Fibroblast of skin of abdomen (primary cell): Measurements from ENCODE around the gene CCDC170.

Experiments used
- DNase-seq: peaks from one replicate; pipeline ENCODE4 v3.0.0-alpha.2; 2013

Gene CCDC170

DNA sequence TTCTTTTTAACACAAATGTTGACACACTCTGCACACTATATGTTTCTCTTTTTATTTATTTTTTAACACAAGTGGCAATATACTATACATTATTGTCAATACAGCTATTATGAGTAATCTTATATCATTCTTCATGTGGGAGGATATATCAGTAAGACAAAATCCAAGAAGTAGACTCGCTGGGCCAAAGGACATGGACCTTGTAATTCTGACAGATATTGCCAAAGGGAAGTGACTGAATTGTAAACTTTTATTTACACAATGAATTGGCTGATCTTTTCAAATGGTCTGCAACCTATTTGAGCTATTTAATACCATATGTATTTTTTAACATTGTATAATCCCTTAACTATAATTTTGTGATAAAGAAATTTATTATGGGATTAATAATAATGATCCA is 56.0 kb downstream of the CCDC170 start:
- DNase-seq = no peak

- no peak for DNase-seq
Observed at GRCh38 chr6:151550618-151551017, 56.8 kb downstream of the CCDC170 start.

DNA sequence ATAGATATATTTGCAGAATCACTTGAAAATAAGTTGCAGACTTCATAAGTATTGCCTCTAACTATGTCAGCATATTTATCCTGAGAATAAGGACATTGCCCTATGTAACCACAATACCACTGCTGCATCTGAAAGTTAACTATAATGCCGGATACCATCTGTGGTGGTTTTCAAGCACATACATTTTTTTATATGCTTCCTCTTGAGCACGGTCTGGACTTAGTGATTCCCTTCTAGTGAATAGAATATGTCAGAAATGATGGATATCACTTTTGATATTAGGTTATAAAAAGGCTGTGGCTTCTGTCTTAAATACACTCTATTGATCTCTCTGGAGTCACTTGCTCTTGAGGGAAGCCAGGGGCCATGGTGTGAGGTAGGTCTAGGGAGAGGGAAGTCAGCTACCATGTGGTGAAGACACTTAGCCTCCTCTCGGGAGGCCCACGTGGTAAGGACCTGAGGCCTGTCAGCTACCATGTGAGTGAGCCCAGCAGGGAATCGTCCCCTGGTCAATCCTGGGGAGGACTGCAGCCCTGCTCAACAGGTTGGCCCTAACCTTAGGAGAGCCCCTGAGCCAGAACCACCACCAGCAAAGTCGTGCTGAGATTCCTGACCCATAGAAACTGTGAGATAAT is 57.5 kb downstream of the CCDC170 start:
- DNase-seq = no peak

- DNase-seq = no peak
Observed at GRCh38 chr6:151553416-151554165, 59.8 kb downstream of the CCDC170 start.

GRCh38 chr6:151561238-151561637 is 67.4 kb downstream of the CCDC170 start:
- DNase-seq = no peak

DNA sequence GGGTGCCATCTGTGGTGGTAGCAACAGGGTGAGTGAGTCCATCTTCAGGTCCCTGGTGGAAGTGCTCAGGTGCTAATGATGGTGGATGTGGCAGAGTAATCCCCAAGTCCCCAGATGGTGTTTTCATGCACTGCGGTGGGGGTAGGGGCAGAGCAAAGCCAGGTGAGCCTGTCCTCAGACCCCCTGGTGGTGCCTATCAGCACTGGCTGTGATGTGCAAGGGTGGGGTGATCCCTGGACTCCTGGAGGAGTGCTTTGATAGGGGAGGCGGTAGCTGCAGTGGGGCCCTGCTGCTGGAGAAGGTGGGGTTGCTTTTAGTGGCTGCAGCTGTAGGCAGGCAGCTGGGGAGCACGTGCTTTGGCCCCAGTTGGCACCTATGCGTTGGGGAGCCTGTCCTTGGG is 70.8 kb downstream of the CCDC170 start:
- DNase-seq = no peak

DNA sequence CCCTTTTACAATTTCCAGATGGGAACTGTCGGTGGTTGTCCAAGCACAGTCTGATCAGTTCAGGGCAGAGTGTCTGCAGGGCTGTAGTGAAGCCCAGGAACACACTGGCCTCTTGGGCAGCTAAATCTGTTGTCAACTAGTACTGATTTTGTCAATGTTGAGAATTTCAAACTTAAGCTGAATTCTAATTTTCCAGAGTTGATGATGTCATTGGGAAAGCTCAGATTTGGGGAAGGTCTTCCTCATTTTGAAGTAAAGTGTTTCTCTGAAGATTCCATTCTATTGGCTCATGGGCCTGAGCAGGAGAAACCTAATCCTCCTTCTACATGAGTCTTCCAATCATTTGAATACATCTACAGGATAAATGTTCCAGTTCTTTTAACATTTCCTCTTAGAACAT is 72.1 kb downstream of the CCDC170 start:
- no peak for DNase-seq

GRCh38 chr6:151566557-151566956 is 72.7 kb downstream of the CCDC170 start:
- no peak for DNase-seq

- DNase-seq = no peak
Observed at GRCh38 chr6:151576633-151577032, 82.8 kb downstream of the CCDC170 start.

- no peak for DNase-seq
Observed at GRCh38 chr6:151577257-151577656, 83.4 kb downstream of the CCDC170 start.

DNA sequence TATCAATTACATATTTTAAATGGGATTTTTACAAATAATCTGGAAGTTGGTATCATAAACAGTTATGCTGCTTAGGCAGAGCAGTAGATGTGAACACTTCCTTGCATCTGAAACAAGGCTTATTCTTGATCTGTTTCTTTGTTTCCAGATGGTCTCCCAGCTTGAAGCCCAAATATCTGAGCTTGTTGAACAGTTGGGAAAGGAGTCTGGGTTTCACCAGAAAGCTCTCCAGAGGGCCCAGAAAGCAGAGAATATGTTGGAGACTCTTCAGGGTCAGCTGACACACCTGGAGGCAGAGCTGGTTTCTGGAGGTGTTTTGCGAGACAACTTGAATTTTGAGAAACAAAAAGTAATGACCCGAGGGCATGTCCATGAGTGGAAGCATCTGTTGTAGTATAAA is 91.9 kb downstream of the CCDC170 start:
- DNase-seq = no peak

GRCh38 chr6:151589667-151590066 is 95.8 kb downstream of the CCDC170 start:
- no peak for DNase-seq

GRCh38 chr6:151590742-151591141 is 96.9 kb downstream of the CCDC170 start:
- no peak for DNase-seq

DNA sequence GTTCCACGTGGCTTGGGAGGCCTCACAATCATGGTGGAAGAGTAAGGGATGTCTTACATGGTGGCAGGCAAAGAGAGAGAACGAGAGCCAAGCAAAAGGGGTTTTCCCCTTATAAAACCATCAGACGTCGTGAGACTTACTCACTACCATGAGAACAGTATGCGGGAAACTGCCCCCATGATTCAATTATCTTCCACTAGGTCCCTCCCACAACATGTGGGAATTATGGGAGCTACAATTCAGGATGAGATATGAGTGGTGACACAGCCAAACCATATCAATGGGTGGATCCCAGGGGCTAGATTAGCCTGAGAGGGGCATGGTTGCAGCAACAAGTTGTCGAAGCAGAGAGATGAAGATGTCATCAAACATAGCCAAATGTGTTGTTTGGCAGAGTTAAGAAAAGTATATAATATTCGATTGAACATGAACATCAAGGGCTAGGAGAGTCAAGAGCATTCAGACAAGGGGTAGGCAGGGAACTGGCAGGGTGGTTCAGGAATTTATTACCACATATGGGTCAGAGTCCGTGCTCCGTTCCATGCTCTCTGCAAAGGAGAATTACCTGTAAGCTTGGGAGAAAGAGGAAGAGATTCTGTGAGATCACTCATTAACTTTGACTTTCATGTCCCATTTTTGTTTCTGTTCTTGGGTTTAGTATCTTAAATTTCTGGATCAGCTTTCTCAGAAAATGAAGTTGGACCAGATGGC is 98.8 kb downstream of the CCDC170 start:
- no peak for DNase-seq

GRCh38 chr6:151609146-151609902 is 115.5 kb downstream of the CCDC170 start:
- DNase-seq = no peak

GRCh38 chr6:151610326-151610725 is 116.5 kb downstream of the CCDC170 start:
- DNase-seq = no peak

DNA sequence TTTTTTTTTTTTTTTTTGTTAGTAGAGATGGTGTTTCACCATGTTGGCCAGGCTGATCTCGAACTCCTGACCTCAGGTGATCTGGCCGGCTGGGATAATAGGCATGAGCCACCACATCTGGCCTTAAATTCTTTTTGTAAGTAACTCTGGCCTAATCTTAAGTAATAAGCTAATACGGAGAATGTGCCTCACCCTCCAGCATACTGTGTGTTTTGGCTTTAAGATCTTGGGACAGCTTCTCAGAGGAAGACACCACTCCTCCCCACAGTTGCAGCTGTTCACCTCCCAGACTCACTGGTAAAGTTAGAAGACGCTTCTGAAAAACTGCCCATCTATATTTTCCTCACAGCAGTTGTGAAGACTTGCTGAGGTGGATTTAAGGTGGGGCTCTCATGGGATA is 120.8 kb downstream of the CCDC170 start:
- DNase-seq = no peak

DNA sequence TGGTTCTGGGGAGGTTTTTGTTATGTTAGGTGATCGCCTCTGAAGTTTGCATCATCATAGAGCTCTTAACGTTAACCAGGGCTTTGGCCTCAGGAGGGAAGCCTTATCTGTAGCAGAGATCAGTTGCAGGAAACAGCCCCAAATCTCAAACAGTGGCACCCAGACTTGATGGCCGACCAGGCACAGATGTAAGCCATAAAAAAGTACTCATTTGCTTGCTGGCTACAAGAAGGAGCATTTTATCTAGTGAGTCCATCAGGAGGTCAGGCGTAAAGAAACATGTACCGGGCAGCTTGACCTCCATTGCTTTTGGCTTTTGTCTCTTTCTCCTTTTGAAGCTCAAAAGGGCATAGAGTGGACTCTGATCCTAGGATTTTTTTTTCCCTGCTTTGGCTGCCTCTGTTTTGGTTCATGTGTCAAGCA is 122.3 kb downstream of the CCDC170 start:
- DNase-seq = no peak

- DNase-seq = no peak
Observed at GRCh38 chr6:151616600-151616999, 122.8 kb downstream of the CCDC170 start.

- no peak for DNase-seq
Observed at GRCh38 chr6:151617539-151617938, 123.7 kb downstream of the CCDC170 start.

GRCh38 chr6:151618717-151619116 is 124.9 kb downstream of the CCDC170 start:
- DNase-seq = no peak

DNA sequence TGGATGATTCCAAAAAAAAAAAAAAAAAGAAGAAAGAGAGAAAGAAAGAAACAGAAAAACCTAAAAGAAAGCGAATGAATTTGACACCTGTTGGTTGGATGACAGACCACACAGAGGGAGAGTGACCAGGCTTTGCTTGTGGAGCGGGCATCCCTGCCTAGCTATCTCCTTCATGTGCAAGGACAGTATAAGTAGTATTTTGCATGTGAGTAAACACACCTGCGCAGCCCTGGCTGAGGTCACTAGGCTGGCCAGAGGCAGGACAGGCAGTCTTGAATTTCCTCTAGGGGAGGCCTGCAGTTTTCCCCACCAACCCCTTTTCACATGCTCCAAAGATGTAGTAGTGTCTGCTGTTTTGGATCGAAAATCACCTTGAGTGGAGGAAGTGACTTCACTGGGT is 126.4 kb downstream of the CCDC170 start:
- DNase-seq = no peak

DNA sequence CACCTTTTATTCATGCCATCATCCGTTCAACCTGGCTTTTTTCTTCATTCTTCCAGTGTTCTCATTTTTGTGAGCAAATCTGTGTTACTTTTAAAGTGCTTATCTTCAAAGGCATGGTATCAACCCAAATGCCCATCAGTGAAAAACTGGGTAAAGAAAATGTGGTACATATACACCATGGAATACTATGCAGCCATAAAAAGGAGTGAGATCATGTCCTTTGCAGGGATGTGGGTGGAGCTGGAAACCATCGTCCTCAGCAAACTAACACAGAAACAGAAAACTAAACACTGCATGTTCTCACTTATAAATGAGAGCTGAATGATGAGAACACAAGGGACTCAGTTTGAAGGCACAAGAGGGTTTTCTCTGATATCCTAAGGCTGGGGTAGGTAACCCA is 130.3 kb downstream of the CCDC170 start:
- no peak for DNase-seq
